Calu3 (cell line): Measurements from ENCODE around the gene ZCCHC24. TPM values are rescaled to one million over a fixed set of nuclear protein-coding genes. Genes with fewer than 3 reads are reported as not detected.

ENCODE experiments used
- total RNA-seq: library from RNA; stranded (reverse); gene quantifications from 2 replicates; pipeline ENCODE4 v1.2.3, GENCODE V29; 2022

The ZCCHC24 gene
- total RNA-seq, 1 experiment from 2014 or later = 1.4 TPM

Other genes starting within 250 kb of the ZCCHC24 start
- 77.2 and 86.2 TPM in 2 replicates for gene PPIF, start 98.2 kb downstream of the ZCCHC24 start, total RNA-seq
- 0.19 and 0.20 TPM in 2 replicates for gene EIF5AL1, start 66.9 kb upstream of the ZCCHC24 start, total RNA-seq
- 0.21 and 0.86 TPM in 2 replicates for gene SFTPA2, start 114.8 kb upstream of the ZCCHC24 start, total RNA-seq
- gene SFTPA1, start 165.3 kb upstream of the ZCCHC24 start, total RNA-seq = not detected in 2 replicates